Tibial nerve (tissue), 4 donors: Measurements from ENCODE around the gene CCDC158. TPM values are rescaled to one million over a fixed set of nuclear protein-coding genes. Genes with fewer than 3 reads are reported as not detected.

Source experiments
- DNase-seq, 2 donors: peaks; one replicate each; pipeline ENCODE4 v3.0.0-alpha.2; 2019; ENCODE audit warnings: low spot score in 2 of 2
- H3K27ac ChIP-seq, 4 donors: fragments of 200-600 bp; sonication (generic) in 3 of 4; one replicate each; pipeline ENCODE4 v1.5.1; 2017 to 2019; ENCODE audit warnings: mild to moderate bottlenecking in 1 of 4
- H3K27me3 ChIP-seq, 2 donors: fragments of 200-600 bp; sonication (generic) in 1 of 2; one replicate each; pipeline versions ENCODE4 v1.5.1 to v1.6.0; 2017 to 2019
- H3K36me3 ChIP-seq, 3 donors: fragments of 200-600 bp; sonication (generic); one replicate each; pipeline ENCODE4 v1.5.1; 2018 to 2019
- H3K4me1 ChIP-seq, 4 donors: fragments of 200-600 bp; sonication (generic) in 3 of 4; one replicate each; pipeline ENCODE4 v1.5.1; 2017 to 2019
- H3K4me3 ChIP-seq, 4 donors: fragments of 200-600 bp; sonication (generic) in 3 of 4; one replicate each; pipeline ENCODE4 v1.5.1; 2017 to 2019; ENCODE audit warnings: mild to moderate bottlenecking in 1 of 4, moderate library complexity in 1 of 4
- H3K9me3 ChIP-seq, 4 donors: fragments of 200-600 bp; sonication (generic) in 3 of 4; one replicate each; pipeline ENCODE4 v1.5.1; 2017 to 2019
- EP300 ChIP-seq, 2 donors: sonication (generic); formaldehyde crosslinking; IDR thresholded peaks; one replicate each; pipeline ENCODE4 v1.6.1; 2017; ENCODE audit warnings: antibody characterized with exemption in 2 of 2, mild to moderate bottlenecking in 1 of 2
- POLR2A ChIP-seq, 2 donors: fragments of 450-650 bp; IDR thresholded peaks; one replicate each; pipeline ENCODE4 v1.6.1; 2017; ENCODE audit warnings: antibody characterized with exemption in 2 of 2, mild to moderate bottlenecking in 2 of 2, moderate library complexity in 2 of 2
- WGBS, 2 donors: methylation state at CpG; one replicate each; pipeline ENCODE4 v1.1.5; 2018; 5-methylcytosine and 5-hydroxymethylcytosine counted together
- total RNA-seq, 4 donors: library from RNA; depleted of rRNA; stranded (reverse); fragments of >200 nt; gene quantifications; one replicate each; pipeline ENCODE4 v1.1.0, GENCODE V29; 2016
- TF ChIP-seq, protein P1 (sequence below), 5 experiments: fragments of 200-600 bp in 3 of 5; fragments of 450-650 bp in 2 of 5; sonication (generic) in 3 of 5; IDR thresholded peaks; one replicate each; pipeline ENCODE4 v1.5.1; 2016 to 2019; ENCODE audit warnings: antibody characterized with exemption in 5 of 5, mild to moderate bottlenecking in 3 of 5, moderate library complexity in 2 of 5

The CCDC158 gene
- total RNA-seq, 4 donors from 2014 or later: 0.39 to 8.4 (median 0.86) TPM

DNA sequence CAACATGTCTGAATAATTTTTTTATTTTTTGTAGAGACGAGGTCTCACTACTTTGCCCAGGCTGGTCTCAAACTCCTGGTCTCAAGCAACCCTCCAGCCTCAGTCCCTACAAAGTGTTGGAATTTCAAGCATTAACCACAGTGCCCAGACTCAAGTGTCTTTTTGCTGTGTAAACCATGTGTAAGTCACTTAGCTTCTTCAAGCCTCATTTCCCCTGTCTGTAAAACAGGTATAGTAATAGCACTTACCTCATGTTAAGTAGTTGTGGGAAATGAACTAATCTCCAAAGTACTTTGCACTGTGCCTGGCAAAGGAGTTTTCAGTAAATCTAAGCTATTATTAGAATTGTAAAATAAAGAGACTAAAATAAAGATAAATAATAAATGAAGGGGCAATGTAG is 78.8 kb downstream of the CCDC158 start:
- Histone ChIP-seq H3K4me3 (no peak overlapping the region), H3K27me3 (no peaks in the 10 kb centered on the region), H3K27ac (no peak overlapping the region), H3K9me3 (peaks cover 0 to 5% (median 0%) of the 10 kb centered on the region in 4 donors), H3K36me3 (no peaks in the 10 kb centered on the region), H3K4me1 (no peaks in the 10 kb centered on the region)
- 100% methylated on average over 1 of the region's 1 CpG for WGBS, 2 donors
- DNase-seq: no peak
- TF ChIP-seq, protein P1, sequence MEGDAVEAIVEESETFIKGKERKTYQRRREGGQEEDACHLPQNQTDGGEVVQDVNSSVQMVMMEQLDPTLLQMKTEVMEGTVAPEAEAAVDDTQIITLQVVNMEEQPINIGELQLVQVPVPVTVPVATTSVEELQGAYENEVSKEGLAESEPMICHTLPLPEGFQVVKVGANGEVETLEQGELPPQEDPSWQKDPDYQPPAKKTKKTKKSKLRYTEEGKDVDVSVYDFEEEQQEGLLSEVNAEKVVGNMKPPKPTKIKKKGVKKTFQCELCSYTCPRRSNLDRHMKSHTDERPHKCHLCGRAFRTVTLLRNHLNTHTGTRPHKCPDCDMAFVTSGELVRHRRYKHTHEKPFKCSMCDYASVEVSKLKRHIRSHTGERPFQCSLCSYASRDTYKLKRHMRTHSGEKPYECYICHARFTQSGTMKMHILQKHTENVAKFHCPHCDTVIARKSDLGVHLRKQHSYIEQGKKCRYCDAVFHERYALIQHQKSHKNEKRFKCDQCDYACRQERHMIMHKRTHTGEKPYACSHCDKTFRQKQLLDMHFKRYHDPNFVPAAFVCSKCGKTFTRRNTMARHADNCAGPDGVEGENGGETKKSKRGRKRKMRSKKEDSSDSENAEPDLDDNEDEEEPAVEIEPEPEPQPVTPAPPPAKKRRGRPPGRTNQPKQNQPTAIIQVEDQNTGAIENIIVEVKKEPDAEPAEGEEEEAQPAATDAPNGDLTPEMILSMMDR (IDR thresholded peaks at IDR 0.05): no peak

DNA sequence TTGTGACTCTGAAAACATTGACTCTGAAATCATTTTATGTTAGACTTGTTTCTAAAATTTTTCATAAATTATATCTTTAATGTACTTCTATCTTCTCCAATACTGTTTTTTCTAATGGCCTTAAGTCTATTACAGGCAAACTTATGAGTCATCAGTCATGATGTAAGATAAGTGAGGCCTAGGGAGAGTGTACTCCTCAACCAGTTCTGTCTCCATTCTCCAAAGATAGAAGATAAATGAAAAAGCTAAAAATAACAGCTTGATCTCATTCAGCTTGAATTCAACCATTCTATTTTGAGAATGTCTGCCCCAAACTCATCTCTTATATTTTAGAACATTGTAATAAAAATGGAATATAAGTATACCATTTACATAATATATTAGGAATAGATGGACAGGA is 79.9 kb downstream of the CCDC158 start:
- no peak for TF ChIP-seq EP300 (IDR thresholded peaks at IDR 0.05)
- TF ChIP-seq POLR2A (IDR thresholded peaks at IDR 0.05): no peak
- TF ChIP-seq, protein P1 (IDR thresholded peaks at IDR 0.05): no peak
- H3K9me3 ChIP-seq: peaks cover 0 to 5% (median 0%) of the 10 kb centered on the region in 4 donors
- H3K36me3 ChIP-seq: no peaks in the 10 kb centered on the region
- no peak overlapping the region for H3K4me3 ChIP-seq
- no peaks in the 10 kb centered on the region for H3K27me3 ChIP-seq
- H3K27ac ChIP-seq: no peak overlapping the region
- no peaks in the 10 kb centered on the region for H3K4me1 ChIP-seq
- DNase-seq: no peak

- Histone ChIP-seq H3K4me1 (no peaks in the 10 kb centered on the region), H3K4me3 (no peak overlapping the region), H3K9me3 (no peaks in the 10 kb centered on the region), H3K36me3 (no peaks in the 10 kb centered on the region), H3K27me3 (no peaks in the 10 kb centered on the region), H3K27ac (no peak overlapping the region)
- WGBS, 2 donors: 43 to 64% methylated on average over 2 of the region's 2 CpGs
- no peak for DNase-seq
- TF ChIP-seq POLR2A (IDR thresholded peaks at IDR 0.05): no peak
- TF ChIP-seq, protein P1 (IDR thresholded peaks at IDR 0.05): no peak
- no peak for TF ChIP-seq EP300 (IDR thresholded peaks at IDR 0.05)
These were observed 81.6 kb downstream of the CCDC158 start for GRCh38 chr4:76339364-76339763.

GRCh38 chr4:76334885-76335284 is 86.1 kb downstream of the CCDC158 start:
- Histone ChIP-seq H3K36me3 (no peaks in the 10 kb centered on the region), H3K27me3 (no peaks in the 10 kb centered on the region), H3K4me1 (no peaks in the 10 kb centered on the region), H3K4me3 (no peak overlapping the region), H3K9me3 (no peaks in the 10 kb centered on the region), H3K27ac (no peak overlapping the region)
- no peak for DNase-seq
- 78 to 80% methylated on average over 3 of the region's 3 CpGs for WGBS, 2 donors
- TF ChIP-seq, protein P1 (IDR thresholded peaks at IDR 0.05): no peak
- TF ChIP-seq POLR2A (IDR thresholded peaks at IDR 0.05): no peak
- no peak for TF ChIP-seq EP300 (IDR thresholded peaks at IDR 0.05)

DNA sequence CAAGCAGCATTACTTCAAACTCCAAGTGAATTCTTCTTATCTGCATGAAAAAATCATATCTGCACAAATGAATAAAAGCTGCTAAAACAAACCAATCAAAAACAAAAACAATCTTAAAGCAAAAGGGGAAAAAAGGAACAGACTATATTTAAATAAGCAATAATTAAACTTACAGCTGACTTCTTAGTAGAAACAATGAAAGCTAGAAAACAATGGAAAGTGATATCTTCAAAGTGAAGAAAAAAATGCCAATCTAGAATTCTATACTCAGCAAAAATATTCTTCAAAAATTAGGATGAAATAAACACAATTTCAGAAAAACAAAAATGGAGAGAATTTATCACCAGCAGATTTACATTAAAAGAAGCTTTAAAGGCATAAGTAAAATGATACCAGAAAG is 94.4 kb downstream of the CCDC158 start:
- H3K27me3 ChIP-seq: no peaks in the 10 kb centered on the region
- no peak overlapping the region for H3K27ac ChIP-seq
- peaks cover 0 to 25% (median 7%) of the 10 kb centered on the region in 4 donors for H3K9me3 ChIP-seq
- H3K4me1 ChIP-seq: no peaks in the 10 kb centered on the region
- TF ChIP-seq POLR2A (IDR thresholded peaks at IDR 0.05): no peak
- TF ChIP-seq, protein P1 (IDR thresholded peaks at IDR 0.05): no peak
- DNase-seq: no peak
- H3K4me3 ChIP-seq: no peak overlapping the region
- H3K36me3 ChIP-seq: no peaks in the 10 kb centered on the region
